ENCODE data around the gene ERBB4.

- TF ChIP-seq CTCF (conservative IDR thresholded peaks at IDR 0.05; ENCODE audit: low read length) (no peak), EZH2phosphoT487 (IDR thresholded peaks at IDR 0.05; ENCODE audit: borderline replicate concordance, low read depth, low read length) (no peak)
Measured at GRCh38 chr2:212033888-212034287, 504.7 kb downstream of the ERBB4 start.
